ENCODE results near the gene HDGFL3.
"Not testable (repeated sequence)": the region's sequence is repeated elsewhere in the genome, so short reads cannot be mapped to it uniquely, and the experiment has no call there.

The HDGFL3 gene

DNA sequence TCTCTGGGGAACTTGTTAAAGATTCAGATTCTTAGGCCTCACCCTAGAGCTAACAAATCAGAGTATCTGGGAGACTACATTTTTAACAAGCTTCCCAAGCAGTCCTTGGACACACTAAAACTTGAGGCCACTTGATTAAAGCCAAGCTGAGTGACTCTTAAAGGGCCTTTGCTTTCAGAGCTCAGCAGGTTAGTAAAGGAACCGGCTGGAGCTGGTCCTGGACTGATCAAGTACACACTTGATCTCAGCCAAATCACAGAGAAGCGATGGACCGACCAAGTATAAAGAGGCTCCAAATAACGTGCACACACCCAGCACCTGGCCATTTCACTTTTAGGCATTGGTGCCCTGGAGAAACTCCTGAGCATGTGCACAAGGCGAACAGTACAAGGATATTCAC lies 113.0 kb downstream of the HDGFL3 start:
- DNase-seq, result no peak

DNA sequence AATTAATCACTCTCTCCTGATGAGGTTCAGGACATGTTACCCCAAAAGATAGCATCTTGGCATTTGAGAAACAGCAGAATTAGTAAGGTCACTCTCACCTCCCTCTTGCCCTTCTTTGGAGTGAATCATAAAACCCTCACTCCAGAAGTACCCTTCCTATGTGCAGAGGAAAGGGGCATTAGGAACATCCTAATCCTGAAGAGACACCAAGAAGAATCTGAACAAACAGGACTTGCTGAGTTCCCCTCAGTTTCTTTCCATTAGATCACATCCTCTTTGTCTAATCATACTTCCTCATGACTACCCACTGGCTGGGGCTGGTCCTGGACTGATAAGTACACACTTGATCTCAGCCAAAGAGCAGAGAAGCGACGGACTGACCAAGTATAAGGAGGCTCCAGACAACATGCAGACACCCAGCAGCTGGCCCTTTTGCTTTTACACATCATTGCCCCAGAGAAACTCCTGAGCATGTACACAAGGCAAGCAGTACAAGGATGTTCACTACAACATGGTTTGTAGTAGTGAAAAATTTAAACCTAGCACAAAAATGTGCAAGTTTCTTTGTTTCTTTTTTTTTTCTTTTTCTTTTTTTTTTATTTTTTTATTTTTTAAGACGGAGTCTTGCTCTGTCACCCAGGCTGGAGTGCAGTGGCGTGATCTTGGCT lies 115.2 kb downstream of the HDGFL3 start:
- DNase-seq, result no peak

DNA sequence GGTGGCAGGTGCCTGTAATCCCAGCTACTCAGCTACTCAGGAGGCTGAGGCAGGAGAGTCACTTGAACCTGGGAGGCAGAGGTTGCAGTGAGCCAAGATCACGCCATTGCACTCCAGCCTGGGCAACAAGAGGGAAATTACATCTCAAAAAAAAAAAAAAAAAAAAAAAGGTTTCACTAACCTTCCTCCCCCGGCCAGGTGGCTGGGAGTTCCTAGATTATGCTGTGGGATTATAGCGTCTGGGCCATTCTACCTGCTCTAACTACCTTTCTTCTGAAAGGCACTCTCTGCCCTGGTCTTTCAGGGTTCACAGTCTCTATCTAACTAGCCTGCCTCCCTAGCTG lies 115.7 kb downstream of the HDGFL3 start:
- DNase-seq, result not testable (repeated sequence)

DNA sequence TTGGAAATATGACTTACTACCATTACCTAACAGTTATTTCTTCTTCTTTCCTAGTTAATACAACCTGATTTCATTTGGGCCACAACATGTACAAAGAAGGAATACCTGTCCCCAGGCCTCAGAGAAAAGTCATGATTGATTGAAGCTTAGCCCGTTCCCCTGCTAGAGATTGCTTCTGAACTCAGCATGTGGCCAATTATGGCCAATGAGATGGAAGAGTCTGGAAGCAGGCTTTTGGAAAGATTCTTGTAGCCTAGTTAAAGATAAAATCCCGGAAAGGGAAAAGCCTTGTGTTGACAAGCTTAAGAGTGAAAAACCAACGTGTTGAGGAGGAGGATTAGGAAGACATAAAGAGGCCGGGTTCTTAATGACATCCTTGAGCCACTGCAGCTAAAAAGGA lies 117.2 kb downstream of the HDGFL3 start:
- DNase-seq, result no peak

DNA sequence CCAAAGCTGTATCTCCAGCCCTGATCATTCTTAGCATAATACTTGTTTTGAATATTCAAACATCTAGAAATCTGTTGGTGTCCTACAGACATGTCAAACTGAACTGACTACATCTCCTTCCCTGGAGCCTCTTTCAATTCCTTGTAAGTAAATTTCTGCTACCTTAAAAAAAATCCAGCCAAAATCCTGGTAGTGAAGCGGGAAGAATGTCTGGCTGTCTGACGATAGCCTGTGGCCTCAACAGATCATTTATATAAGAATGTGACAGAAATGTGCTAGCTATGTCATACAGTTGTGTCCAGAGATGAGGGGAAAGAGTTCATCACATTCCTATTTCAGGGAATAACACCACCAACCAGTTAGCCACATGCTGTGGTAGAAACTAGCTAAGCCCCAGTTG lies 118.7 kb downstream of the HDGFL3 start:
- no peak for DNase-seq

DNA sequence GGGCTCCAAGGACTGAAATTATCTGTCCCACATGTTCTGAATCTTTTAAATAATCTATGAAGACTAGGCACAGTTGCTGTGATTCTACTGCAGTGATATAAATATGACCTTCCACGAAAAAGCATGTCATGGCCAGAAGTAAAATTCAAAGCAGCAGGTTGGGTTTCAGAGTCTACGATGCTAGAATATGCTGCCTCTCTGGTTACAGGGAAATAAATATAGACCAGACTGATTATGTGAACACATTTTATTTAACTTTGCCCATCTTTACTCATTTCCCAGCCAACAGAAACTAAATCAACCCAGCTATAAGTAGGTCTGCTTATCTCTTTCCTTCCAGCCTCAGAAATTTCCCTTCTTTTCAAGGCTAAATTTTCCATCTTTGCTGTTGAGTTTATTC lies 120.0 kb downstream of the HDGFL3 start:
- DNase-seq, result no peak

DNA sequence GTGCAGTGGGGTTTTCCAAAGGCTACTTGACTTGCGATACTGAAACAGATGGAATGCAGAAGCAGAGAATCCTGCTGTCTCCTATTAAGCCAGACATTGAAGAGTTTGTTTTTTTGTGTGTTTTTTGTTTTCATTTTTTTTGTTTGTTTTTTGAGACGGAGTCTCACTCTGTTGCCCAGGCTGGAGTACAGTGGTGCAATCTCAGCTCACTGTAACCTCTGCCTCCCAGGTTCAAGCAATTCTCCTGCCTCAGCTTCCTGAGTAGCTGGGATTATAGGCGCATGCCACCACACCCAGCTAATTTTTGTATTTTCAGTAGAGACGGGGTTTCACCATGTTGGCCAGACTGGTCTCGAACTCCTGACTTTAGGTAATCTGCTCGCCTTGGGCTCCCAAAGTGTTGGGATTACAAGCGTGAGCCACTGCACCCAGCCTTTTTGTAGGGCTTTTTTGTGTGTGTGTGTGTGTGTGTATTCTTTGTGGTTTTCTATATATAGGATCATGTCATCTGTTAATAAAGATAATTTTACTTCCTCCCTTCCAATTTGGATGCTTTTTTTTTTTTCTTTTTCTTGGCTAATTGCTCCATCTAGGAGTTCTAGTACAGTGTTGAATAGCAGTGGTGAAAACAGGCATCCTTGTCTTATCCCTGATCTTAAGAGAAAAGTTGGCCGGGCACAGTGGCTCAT lies 121.6 kb downstream of the HDGFL3 start:
- not testable (repeated sequence) for DNase-seq

DNA sequence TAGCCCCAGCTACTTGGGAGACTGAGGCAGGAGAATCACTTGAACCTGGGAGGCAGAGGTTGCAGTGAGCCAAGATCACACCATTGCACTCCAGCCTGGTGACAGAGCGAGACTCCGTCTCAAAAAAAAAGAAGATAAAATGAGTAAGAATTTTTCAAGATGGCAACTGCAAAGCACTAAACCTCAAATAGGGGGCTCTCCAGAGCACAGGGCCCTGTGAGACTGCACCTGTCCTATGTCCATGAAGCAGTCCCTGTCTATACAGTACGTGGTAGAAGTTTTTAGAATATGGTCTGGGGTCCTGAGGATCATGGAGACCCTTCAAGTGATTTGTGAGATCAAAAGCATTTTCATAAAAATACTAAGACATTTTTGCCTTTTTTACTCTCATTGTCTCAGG lies 122.2 kb downstream of the HDGFL3 start:
- not testable (repeated sequence) for DNase-seq

DNA sequence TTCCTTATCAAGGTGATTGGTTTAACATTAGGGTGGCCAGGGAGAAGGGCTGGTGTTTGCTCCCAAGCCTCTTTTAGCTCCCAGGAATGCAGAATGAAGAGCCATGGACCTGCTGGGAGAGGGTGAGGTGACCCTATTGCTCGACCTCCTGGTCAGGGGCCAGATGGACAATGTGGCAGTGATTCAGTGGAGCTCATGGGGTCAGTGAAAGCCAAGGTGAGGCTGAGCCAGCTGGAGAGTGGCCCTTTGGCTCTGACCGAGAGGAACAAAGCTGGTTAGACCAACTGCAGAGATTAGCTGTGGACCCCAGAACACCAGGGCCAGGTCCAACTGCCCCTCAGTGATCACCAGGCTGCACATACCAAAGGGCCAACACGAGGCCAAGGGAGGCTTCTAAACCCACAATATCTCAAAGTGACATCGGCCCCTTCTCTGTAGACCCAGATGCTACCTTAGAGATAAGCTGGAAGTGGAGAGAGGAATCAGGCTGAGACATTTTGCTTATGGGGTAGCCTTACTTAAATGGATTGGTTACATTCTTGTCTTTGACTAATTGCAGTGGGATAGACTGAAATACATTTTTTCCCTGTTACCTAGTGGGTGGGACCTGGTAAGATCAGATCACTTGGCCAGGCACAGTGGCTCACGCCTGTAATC lies 124.8 kb downstream of the HDGFL3 start:
- no peak for DNase-seq

DNA sequence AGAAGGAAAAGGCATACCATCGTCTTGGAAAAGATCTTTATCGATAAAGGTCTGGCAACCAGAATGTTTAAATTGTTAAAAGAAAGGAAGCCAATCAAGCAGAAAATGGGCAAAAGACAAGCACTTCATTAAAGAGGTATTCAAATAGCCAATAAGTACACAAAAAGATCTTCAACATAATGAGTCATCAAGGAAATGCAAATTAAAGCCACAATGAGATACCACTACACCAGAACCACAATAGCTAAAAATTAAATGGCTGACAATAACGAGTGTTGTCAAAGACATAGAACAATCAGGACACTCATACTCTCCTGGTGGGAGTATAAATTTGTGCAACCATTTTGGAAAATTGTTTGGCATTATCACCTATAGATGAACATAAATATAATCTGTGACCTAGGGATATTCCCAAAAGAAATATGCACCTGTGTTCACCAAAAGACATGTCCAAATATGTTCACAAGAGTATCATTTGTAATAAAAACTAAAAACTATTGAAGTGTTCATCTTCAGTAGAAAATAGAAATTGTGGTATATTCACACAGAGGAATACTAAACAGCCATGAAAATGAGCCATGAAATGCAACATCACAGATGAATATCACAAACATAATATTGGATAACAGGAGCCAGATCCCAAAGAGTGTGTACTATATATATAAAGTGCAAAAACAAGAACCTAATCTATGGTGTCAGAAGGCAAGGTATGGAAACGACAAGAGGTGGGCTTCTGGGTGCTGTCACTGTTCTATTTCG lies 126.2 kb downstream of the HDGFL3 start:
- no peak for DNase-seq

DNA sequence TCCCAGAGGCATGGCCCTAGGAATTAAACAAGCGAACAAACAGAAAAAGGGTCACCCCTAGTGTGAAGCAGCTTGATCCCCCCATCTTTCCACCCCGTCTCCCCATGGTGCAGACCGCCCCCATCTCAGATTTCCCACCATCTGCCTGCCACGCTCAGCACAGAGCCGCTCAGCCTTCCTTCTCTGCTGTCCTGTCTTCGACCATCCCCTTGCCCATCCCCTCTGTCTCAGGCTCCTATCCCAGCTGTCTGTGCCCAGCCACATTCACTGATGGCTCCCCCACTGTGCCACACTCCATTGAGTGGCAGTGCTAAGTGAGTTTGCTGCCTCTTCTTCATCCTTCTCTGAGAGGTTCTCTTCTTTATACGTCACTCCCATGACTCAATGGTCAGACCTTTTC lies 128.9 kb downstream of the HDGFL3 start:
- no peak for DNase-seq
